Activated B cell treated with CpG ODN at 0.5 μM for 24 hours (primary cell): ENCODE results near the gene GPC1. TPM values are rescaled to one million over a fixed set of nuclear protein-coding genes. Genes with fewer than 3 reads are reported as not detected.

ENCODE experiments used
- ATAC-seq: fragments of 200-7000 bp; cut with Tn5 transposase; one replicate; pipeline ENCODE4 v1.10.0; 2021; ENCODE audit warnings: low read depth, mild to moderate bottlenecking, moderate library complexity
- CTCF ChIA-PET: fragments of 350-600 bp; sonication (Branson Sonifier 250); formaldehyde crosslinking; loops from one replicate; lab custom pipeline; 2021; ENCODE audit warnings: antibody characterized with exemption; lab: Charles Lee
- POLR2A ChIA-PET: fragments of 350-600 bp; sonication (Branson Sonifier 250); formaldehyde crosslinking; loops from one replicate; lab custom pipeline; 2021; ENCODE audit warnings: antibody characterized with exemption; lab: Charles Lee
- DNase-seq: peaks from one replicate; pipeline ENCODE4 v3.0.0; 2022
- H3K27ac Mint-ChIP-seq: one replicate; pipeline ENCODE4 v1.8.0; 2020; ENCODE audit warnings: mixed read lengths
- H3K27me3 Mint-ChIP-seq: one replicate; pipeline ENCODE4 v1.8.0; 2021; ENCODE audit warnings: mixed read lengths
- H3K36me3 Mint-ChIP-seq: one replicate; pipeline ENCODE4 v1.8.0; 2021; ENCODE audit warnings: low read depth, mixed read lengths
- H3K4me1 Mint-ChIP-seq: one replicate; pipeline ENCODE4 v1.8.0; 2021; ENCODE audit warnings: mixed read lengths
- H3K4me3 Mint-ChIP-seq: one replicate; pipeline ENCODE4 v1.8.0; 2020; ENCODE audit warnings: mild to moderate bottlenecking, mixed read lengths
- H3K9me3 Mint-ChIP-seq: one replicate; pipeline ENCODE4 v1.8.0; 2020; ENCODE audit warnings: mixed read lengths
- CTCF ChIP-seq: fragments of 200-600 bp; IDR thresholded peaks from one replicate; pipeline ENCODE4 v1.8.0; 2022; ENCODE audit warnings: antibody characterized with exemption, mild to moderate bottlenecking
- intact Hi-C: fragments of 100-400 bp; cut with micrococcal nuclease; formaldehyde crosslinking; loops from one replicate; pipeline ENCODE4 v1.15.1; 2024
- total RNA-seq: library from RNA; stranded (reverse); gene quantifications from 2 replicates; pipeline ENCODE4 v1.2.3, GENCODE V29; 2022

GPC1 gene
- total RNA-seq, 1 donor from 2014 or later = 1.9 TPM

GRCh38 chr2:240447331-240447730 is 11.9 kb downstream of the GPC1 start:
- no peak overlapping the region for H3K4me3 Mint-ChIP-seq
- intact Hi-C loops = no loop called here
- no peak for ATAC-seq
- peaks cover 37% of the 10 kb centered on the region for H3K27me3 Mint-ChIP-seq
- CTCF ChIA-PET = no interaction called here
- DNase-seq = no peak
- no peaks in the 10 kb centered on the region for H3K9me3 Mint-ChIP-seq
- TF ChIP-seq CTCF = no peak
- H3K4me1 Mint-ChIP-seq = peaks cover 10% of the 10 kb centered on the region
- H3K27ac Mint-ChIP-seq = no peak overlapping the region
- POLR2A ChIA-PET = no interaction called here
- no peaks in the 10 kb centered on the region for H3K36me3 Mint-ChIP-seq

- H3K4me3 Mint-ChIP-seq = no peak overlapping the region
- CTCF ChIA-PET = no interaction called here
- intact Hi-C loops = no loop called here
Measured at GRCh38 chr2:240447934-240448333, 12.5 kb downstream of the GPC1 start.

GRCh38 chr2:240448387-240449274 is 13.2 kb downstream of the GPC1 start:
- H3K36me3 Mint-ChIP-seq = no peaks in the 10 kb centered on the region
- peaks cover 37% of the 10 kb centered on the region for H3K27me3 Mint-ChIP-seq
- no peak for ATAC-seq
- no peak overlapping the region for H3K27ac Mint-ChIP-seq
- no peak overlapping the region for H3K4me3 Mint-ChIP-seq
- peaks cover 10% of the 10 kb centered on the region for H3K4me1 Mint-ChIP-seq
- intact Hi-C loops = no loop called here
- DNase-seq = no peak
- no peaks in the 10 kb centered on the region for H3K9me3 Mint-ChIP-seq
- ChIA-PET CTCF (no interaction called here), POLR2A (no interaction called here)
- TF ChIP-seq CTCF = no peak

More at GRCh38 chr2:240447934-240448333, 12.5 kb downstream of the GPC1 start:
- Mint-ChIP-seq H3K9me3 (no peaks in the 10 kb centered on the region), H3K4me1 (peaks cover 10% of the 10 kb centered on the region), H3K36me3 (no peaks in the 10 kb centered on the region), H3K27ac (no peak overlapping the region), H3K27me3 (peaks cover 37% of the 10 kb centered on the region)
- ATAC-seq = no peak
- TF ChIP-seq CTCF = no peak
- POLR2A ChIA-PET = no interaction called here
- DNase-seq = no peak

GRCh38 chr2:240449764-240450531 is 14.5 kb downstream of the GPC1 start:
- peaks cover 19% of the 10 kb centered on the region for H3K4me1 Mint-ChIP-seq
- ChIA-PET CTCF (no interaction called here), POLR2A (interaction anchor here (0.7 kb wide), 1 partner anchor 14 kb away, joined by 3 read pairs; no protein-coding TSS in a partner anchor)
- no peak overlapping the region for H3K27ac Mint-ChIP-seq
- peak; percentile 50 for ATAC-seq
- H3K4me3 Mint-ChIP-seq = peak overlapping the region; percentile 39
- DNase-seq = no peak
- no peaks in the 10 kb centered on the region for H3K9me3 Mint-ChIP-seq
- no peak for TF ChIP-seq CTCF
- peaks cover 47% of the 10 kb centered on the region for H3K27me3 Mint-ChIP-seq
- intact Hi-C loops = no loop called here
- H3K36me3 Mint-ChIP-seq = no peaks in the 10 kb centered on the region
